GM19193 (cell line): ENCODE data around the gene SEMG1.

Experiments
- POLR2A ChIP-seq: IDR thresholded peaks from 4 replicates; pipeline ENCODE4 v1.6.1; 2011; ENCODE audit not compliant: insufficient read depth, insufficient read length; ENCODE audit errors: extremely low read depth

The SEMG1 gene

DNA sequence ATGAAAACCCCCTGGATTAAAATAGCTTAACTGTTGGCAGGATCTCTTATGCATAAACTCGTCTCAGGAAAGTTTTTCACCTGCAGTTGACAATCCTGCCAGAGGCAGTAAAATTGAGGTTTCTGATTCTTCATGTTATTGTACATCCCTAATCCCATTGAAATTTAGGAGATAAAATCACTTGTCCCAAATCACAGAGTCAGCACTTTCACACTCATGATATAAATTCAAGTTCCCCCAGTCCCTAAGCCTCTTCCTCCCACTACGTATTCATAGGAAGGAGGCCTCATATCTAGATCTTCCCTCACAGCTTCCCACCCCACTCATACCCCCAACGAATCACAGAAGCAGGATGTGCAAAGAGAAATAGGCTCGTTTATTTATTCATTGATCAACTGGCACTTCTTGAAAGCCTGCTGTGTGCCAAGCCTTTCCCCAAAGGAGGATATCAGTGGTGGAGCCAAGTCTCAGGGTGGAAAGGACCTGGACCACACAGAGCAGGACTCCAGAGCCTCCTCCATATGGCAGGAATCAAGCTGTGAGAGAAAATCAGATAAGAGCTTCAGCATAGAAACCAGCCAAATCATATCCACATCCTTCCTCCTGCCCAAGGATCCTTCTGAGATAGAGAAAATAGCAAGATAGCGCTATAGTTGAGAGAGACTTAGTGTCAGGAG, 45.2 kb downstream of the SEMG1 start:
- no peak for TF ChIP-seq POLR2A

DNA sequence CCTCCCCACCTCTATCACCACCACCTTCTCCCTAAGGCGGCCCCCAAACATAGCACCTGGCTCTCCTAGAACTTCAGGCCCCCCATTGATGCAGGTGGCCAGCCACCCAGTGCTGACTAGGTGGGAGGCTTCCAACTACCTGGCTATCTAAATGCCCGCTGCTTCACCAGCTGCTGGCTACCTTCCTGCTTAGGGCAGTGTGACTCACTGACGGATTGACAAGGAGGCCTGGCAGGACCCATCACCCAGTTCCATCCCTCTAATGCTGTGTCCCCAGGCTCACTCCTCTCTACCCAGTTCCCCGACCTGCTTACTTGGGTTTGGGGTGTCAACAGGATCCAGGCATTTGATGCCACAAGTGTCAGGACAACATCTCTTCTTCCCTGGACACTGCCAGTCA, 46.4 kb downstream of the SEMG1 start:
- TF ChIP-seq POLR2A: no peak

DNA sequence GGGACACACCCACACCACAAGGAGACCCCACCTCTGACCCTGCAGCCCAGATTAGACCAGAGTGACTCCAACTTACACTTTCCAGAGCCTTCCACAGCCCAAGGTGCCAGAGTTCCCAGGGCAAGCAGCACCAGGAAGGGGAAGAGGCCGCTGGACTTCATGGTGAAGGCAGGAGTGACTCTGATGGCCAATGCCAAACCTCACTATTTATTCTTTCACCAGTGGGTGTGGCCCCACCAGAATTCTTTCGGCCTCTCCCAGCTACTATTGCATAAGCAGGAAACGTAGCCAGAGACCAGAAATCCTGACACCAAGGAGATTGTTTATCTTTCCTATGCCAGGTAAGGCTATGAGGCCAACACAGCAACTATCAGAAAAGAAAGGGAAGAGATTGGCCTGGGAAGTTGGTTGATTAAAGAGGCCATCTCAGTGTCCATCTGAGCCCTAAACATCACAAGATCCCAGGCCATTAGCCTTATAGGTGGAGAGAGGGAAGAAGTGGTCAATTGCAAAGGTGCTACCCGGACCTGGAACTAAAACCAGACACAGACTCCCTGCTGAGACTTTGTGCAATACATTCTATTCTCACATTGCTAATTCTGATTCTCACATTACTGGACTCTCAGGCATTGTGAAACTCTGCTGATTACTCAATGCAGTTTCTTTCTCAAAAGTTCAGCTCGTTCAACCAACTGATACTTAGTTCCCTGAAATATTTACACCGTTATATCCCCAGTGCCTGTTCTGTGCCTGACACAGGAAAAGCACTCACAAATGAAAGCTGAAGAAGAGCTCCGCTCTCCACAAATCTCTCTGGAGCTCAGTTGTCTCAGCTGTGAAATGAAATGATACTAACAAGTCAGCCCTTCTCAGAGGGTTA, 47.8 kb downstream of the SEMG1 start, which contains the start of gene SLPI:
Gene SLPI, minus strand, starts transcription at position 182 of the 880 bp plus-strand sequence. Its CDS starts 21 bp downstream, at position 161.
- TF ChIP-seq POLR2A: no peak

DNA sequence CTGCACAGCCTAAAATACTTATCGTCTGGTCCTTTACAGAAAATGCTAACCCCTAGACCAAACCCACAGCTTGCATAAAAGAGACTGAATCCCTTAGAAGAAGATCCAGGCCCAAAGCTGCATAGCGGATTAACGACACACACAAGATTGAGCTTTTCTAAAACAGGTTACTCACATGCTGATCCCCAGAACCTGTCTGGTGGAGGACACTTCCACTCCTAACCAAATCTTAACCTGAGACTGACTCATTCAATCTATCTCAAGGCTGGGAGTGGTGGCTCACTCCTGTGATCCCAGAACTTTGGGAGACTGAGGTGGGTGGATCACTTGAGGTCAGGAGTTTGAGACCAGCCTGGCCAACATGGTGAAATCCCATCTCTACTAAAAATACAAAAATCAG, 50.3 kb downstream of the SEMG1 start:
- no peak for TF ChIP-seq POLR2A

DNA sequence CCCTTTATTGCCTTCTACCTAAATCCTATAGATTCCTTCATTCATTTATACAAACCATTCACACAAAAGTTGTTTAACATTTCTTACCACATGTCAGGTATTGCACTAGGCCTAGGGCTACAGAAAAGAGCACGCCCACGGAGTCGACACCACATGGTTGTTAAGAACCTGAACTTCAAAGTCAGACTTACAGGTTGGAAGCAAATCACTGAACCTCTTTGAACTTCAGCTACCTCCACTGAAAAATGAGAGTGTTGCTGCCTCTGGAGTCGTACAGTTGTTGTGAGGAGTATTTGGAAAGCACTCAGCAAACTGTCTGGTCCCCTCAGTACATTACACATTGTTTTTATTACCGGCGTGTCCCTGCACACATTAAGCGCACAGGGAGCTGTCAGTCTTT, 50.9 kb downstream of the SEMG1 start:
- no peak for TF ChIP-seq POLR2A

DNA sequence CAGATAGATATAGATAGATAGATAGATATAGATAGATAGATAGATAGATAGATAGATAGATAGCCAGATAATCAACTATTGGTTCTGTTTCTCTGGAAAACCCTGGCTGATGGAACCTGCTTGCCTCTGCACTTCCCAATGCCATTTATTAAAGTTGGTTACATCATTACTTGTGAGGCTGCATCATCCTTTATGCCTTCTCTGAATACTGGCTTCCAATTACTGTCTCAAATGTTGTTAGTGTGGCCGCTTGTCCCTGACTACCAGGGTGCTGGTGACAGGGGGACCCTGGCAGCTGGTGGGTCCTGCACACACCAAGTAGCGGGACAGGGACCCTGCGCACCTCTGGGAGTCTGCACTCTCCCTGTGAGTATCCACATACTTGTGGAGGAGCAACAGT, 51.4 kb downstream of the SEMG1 start:
- TF ChIP-seq POLR2A: no peak

DNA sequence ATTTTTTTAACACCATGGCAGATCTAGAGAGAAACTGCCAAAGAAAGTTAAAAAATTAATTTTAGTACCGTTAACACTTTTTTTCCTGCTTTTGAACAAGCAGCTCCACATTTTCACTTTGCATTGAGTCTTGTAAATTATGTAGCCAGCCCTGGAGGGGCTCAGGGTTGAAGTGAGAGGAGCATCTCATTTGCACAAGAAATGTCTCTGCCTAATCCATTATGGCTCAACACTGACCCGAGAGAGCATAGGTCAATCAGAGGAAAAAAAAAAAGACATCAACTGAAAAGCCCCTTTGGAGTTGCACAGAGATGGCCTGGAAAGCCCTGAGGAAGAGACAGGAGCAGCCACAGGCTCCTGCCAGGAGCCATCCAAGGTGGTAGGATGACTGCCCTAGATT, 51.8 kb downstream of the SEMG1 start:
- TF ChIP-seq POLR2A: no peak
